HepG2 (cell line): Measurements from ENCODE around the gene FAM117B. TPM values are rescaled to one million over a fixed set of nuclear protein-coding genes. Genes with fewer than 3 reads are reported as not detected.
A peak's percentile ranks its signal among the peaks of the same experiment; 100 is the strongest.

Source experiments
- ATAC-seq: fragments of 200-7000 bp; cut with Tn5 transposase; 3 replicates; pipeline ENCODE4 v1.9.1; 2020; ENCODE audit warnings: mild to moderate bottlenecking, moderate library complexity
- BruUV-seq: library from RNA; stranded (reverse); fragments of 400-500 nt; replicated peaks from 2 replicates; lab custom pipeline; 2021; lab: Mats Ljungman, UMichigan
- CTCF ChIA-PET: fragments of 300-600 bp; formaldehyde crosslinking; extraction: SDS; loops from one replicate; lab custom pipeline; 2021; ENCODE audit warnings: low total read pairs, inconsistent platforms, low intra/inter-chr PET ratio; lab: Yijun Ruan, JAX
- POLR2A ChIA-PET: fragments of 350-600 bp; sonication (Branson Sonifier 250); formaldehyde crosslinking; loops from one replicate; lab custom pipeline; 2020; ENCODE audit warnings: antibody characterized with exemption, inconsistent platforms; lab: Yijun Ruan, JAX
- DNase-seq: peaks from one replicate; pipeline ENCODE4 v3.0.0-alpha.2; 2015; ENCODE audit warnings: low spot score
- FAIRE-seq: peaks from 3 replicates; lab custom pipeline; 2011; peaks lifted over from hg19 to GRCh38; lab: Jason Lieb, UNC
- H2AFZ ChIP-seq: one replicate; pipeline ENCODE4 v1.6.1; 2011; ENCODE audit warnings: low read length, inconsistent platforms
- H3K27ac ChIP-seq: fragments of 300-600 bp; 3 replicates; pipeline ENCODE4 v1.8.0; 2011; ENCODE audit warnings: mixed run types, mild to moderate bottlenecking, mixed read lengths, low read length, inconsistent platforms; ENCODE audit not compliant: insufficient read depth; ENCODE audit errors: extremely low read length
- H3K27me3 ChIP-seq, 2 experiments: fragments of 200-600 bp in 1 of 2; 2 replicates in 1 of 2; 3 replicates in 1 of 2; pipeline versions ENCODE4 v1.6.0 to v1.8.0; 2011; ENCODE audit warnings: low read length in 2 of 2, mild to moderate bottlenecking in 2 of 2, moderate library complexity in 2 of 2, inconsistent platforms in 1 of 2; ENCODE audit not compliant: insufficient read depth in 2 of 2, control insufficient read depth in 1 of 2
- H3K36me3 ChIP-seq, 2 experiments: fragments of 200-600 bp in 1 of 2; replicated peaks in 1 of 2; 2 replicates in 1 of 2; 3 replicates in 1 of 2; pipeline versions ENCODE4 v1.5.1 to v1.8.0; 2011; ENCODE audit warnings: low read length in 2 of 2, inconsistent platforms in 1 of 2; ENCODE audit not compliant: insufficient read depth in 2 of 2, control insufficient read depth in 1 of 2
- H3K4me1 ChIP-seq: 2 replicates; pipeline ENCODE4 v1.5.1; 2012; ENCODE audit warnings: low read length, inconsistent platforms; ENCODE audit not compliant: insufficient read depth
- H3K4me2 ChIP-seq: 2 replicates; pipeline ENCODE4 v1.6.0; 2011; ENCODE audit warnings: low read depth, low read length, inconsistent platforms
- H3K4me3 ChIP-seq, 3 experiments: fragments of 200-600 bp in 1 of 3; sonication (generic), shearing (Covaris generic) in 1 of 3; replicated peaks in 1 of 3; 2 replicates each; pipeline ENCODE4 v1.5.1; 2011 to 2016; ENCODE audit warnings: low read length in 3 of 3, inconsistent platforms in 2 of 3, low read depth in 2 of 3, mild to moderate bottlenecking in 2 of 3, control low read depth in 1 of 3, mixed read lengths in 1 of 3; ENCODE audit not compliant: insufficient read depth in 1 of 3
- H3K79me2 ChIP-seq: one replicate; pipeline ENCODE4 v1.6.1; 2011; ENCODE audit warnings: low read length, inconsistent platforms; ENCODE audit not compliant: insufficient read depth
- H3K9ac ChIP-seq: 2 replicates; pipeline ENCODE4 v1.6.0; 2011; ENCODE audit warnings: mild to moderate bottlenecking, low read depth, low read length, inconsistent platforms; ENCODE audit not compliant: insufficient read depth
- H3K9me3 ChIP-seq: 2 replicates; pipeline ENCODE4 v1.5.1; 2012; ENCODE audit warnings: mild to moderate bottlenecking, low read length
- H4K20me1 ChIP-seq: 2 replicates; pipeline ENCODE4 v1.6.0; 2011; ENCODE audit warnings: inconsistent platforms, mild to moderate bottlenecking, low read length, moderate library complexity; ENCODE audit not compliant: insufficient read depth
- ARID4A ChIP-seq: sonication (generic); formaldehyde crosslinking; IDR thresholded peaks from 2 replicates; pipeline ENCODE4 v1.5.0; 2020; ENCODE audit warnings: mild to moderate bottlenecking, missing genetic modification reagents, borderline replicate concordance
- E2F5 ChIP-seq: sonication (generic); formaldehyde crosslinking; conservative IDR thresholded peaks from 2 replicates; pipeline ENCODE4 v1.4.0; 2020; ENCODE audit warnings: missing genetic modification reagents
- MIXL1 ChIP-seq: IDR thresholded peaks from 2 replicates; pipeline ENCODE4 v1.6.1; 2016
- PHF5A ChIP-seq: IDR thresholded peaks from one replicate; pipeline ENCODE4 v1.6.1; 2018; ENCODE audit warnings: low read depth, missing genetic modification reagents; ENCODE audit not compliant: unreplicated experiment
- POLR2AphosphoS5 ChIP-seq: IDR thresholded peaks from 2 replicates; pipeline ENCODE4 v1.6.1; 2012; ENCODE audit warnings: low read depth, low read length
- ZNF878 ChIP-seq: sonication (generic); formaldehyde crosslinking; IDR thresholded peaks from 2 replicates; pipeline ENCODE4 v1.8.1; 2023; ENCODE audit warnings: mild to moderate bottlenecking, missing genetic modification reagents, moderate library complexity
- WGBS: methylation state at CpG from one replicate; pipeline ENCODE4 v1.1.6; 2017; ENCODE audit warnings: low lambda C conversion rate; 5-methylcytosine and 5-hydroxymethylcytosine counted together
- in situ Hi-C: cut with HindIII; loops from 2 replicates; pipeline ENCODE4 v1.10.0; 2017; ENCODE audit warnings: low pct_unique_long_range_greater_than_20kb; ENCODE audit not compliant: extremely low pct_ligation_motif_present
- intact Hi-C: fragments of 100-400 bp; cut with micrococcal nuclease; formaldehyde crosslinking; loops from one replicate; pipeline ENCODE4 v1.10.0; 2022; ENCODE audit not compliant: unreplicated experiment
- polyA plus RNA-seq, 8 experiments: library from polyadenylated mRNA; depleted of rRNA in 3 of 8; stranded (reverse) in 7 of 8; unstranded in 1 of 8; fragments of >200 nt; fragmentation: Illumina TruSeq in 4 of 8; extraction: Trizol in 4 of 8; gene quantifications; 2 replicates each; pipeline versions ENCODE4 v1.2.1 to v1.2.3, GENCODE V29; 2011 to 2016; ENCODE audit warnings: low read depth in 4 of 8, missing spikeins in 1 of 8, mixed read lengths in 1 of 8; ENCODE audit not compliant: insufficient read depth in 1 of 8
- total RNA-seq, 5 experiments: library from RNA; depleted of rRNA; stranded (reverse); fragments of >200 nt; fragmentation: Illumina TruSeq; extraction: Trizol; gene quantifications; 2 replicates each; pipeline ENCODE4 v1.2.3, GENCODE V29; 2016; ENCODE audit warnings: low read depth in 1 of 5
- TF ChIP-seq, protein P1 (sequence below): sonication (generic); formaldehyde crosslinking; conservative IDR thresholded peaks from 2 replicates; pipeline ENCODE4 v1.5.0; 2020; ENCODE audit warnings: missing genetic modification reagents

The FAM117B gene
- total and polyA plus RNA-seq, 2 of the 13 experiments (the other 11 are each of a cell fraction or from before 2014, with no cell fraction given) = 5.8 to 11.0 TPM

- POLR2A ChIA-PET = no interaction called here
- TF ChIP-seq, protein P1, sequence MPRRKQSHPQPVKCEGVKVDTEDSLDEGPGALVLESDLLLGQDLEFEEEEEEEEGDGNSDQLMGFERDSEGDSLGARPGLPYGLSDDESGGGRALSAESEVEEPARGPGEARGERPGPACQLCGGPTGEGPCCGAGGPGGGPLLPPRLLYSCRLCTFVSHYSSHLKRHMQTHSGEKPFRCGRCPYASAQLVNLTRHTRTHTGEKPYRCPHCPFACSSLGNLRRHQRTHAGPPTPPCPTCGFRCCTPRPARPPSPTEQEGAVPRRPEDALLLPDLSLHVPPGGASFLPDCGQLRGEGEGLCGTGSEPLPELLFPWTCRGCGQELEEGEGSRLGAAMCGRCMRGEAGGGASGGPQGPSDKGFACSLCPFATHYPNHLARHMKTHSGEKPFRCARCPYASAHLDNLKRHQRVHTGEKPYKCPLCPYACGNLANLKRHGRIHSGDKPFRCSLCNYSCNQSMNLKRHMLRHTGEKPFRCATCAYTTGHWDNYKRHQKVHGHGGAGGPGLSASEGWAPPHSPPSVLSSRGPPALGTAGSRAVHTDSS (CRISPR knock-in tag) = no peak
- TF ChIP-seq POLR2AphosphoS5 = no peak
- no peak for TF ChIP-seq ARID4A
- no peak for TF ChIP-seq PHF5A
- no peak for TF ChIP-seq MIXL1 (CRISPR knock-in tag)
- no peak for TF ChIP-seq ZNF878 (CRISPR knock-in tag)
- TF ChIP-seq E2F5 (CRISPR knock-in tag) = no peak
- TF ChIP-seq, all 625 proteins: peak for 0
- ATAC-seq = 0 out of 3 replicates have a peak, but pooled peaks have one; percentile 33
- intact Hi-C loops (no loop called here), in situ Hi-C loops (no loop called here)
- Histone ChIP-seq H3K4me3 (no peak overlapping the region), H3K9me3 (no peaks in the 10 kb centered on the region), H3K27ac (no peak overlapping the region), H4K20me1 (no peaks in the 10 kb centered on the region), H3K79me2 (no peaks in the 10 kb centered on the region), H3K36me3 (peaks cover 19 to 69% of the 10 kb centered on the region in 2 experiments), H3K27me3 (no peaks in the 10 kb centered on the region), H3K4me2 (no peak overlapping the region), H3K9ac (no peak overlapping the region), H3K4me1 (no peaks in the 10 kb centered on the region), H2AFZ (no peak overlapping the region)
- CTCF ChIA-PET = no interaction called here
- BruUV-seq = no TSS peak
- FAIRE-seq = no peak
- WGBS = 83% methylated on average over 2 of the region's 2 CpGs
- DNase-seq = no peak
Observed at GRCh38 chr2:202760848-202761247, 126.1 kb downstream of the FAM117B start.
